Mucosa of descending colon (tissue), 3 donors: Measurements from ENCODE around the gene NTN1. TPM values are rescaled to one million over a fixed set of nuclear protein-coding genes. Genes with fewer than 3 reads are reported as not detected.
"Not testable (repeated sequence)": the region's sequence is repeated elsewhere in the genome, so short reads cannot be mapped to it uniquely, and the experiment has no call there.

Experiments used
- ATAC-seq: fragments of 200-7000 bp; cut with Tn5 transposase; one replicate; pipeline ENCODE4 v1.9.1; 2020; ENCODE audit warnings: mild to moderate bottlenecking, moderate library complexity
- DNase-seq, 3 donors: peaks; one replicate each; pipeline ENCODE4 v3.0.0-alpha.2; 2020
- H3K36me3 ChIP-seq: fragments of 200-600 bp; one replicate; pipeline ENCODE4 v1.8.0; 2021; ENCODE audit warnings: low read depth, mild to moderate bottlenecking
- H3K4me1 ChIP-seq: fragments of 200-600 bp; one replicate; pipeline ENCODE4 v1.8.0; 2021; ENCODE audit warnings: low read depth, mild to moderate bottlenecking
- H3K4me3 ChIP-seq: fragments of 200-600 bp; one replicate; pipeline ENCODE4 v1.8.0; 2021; ENCODE audit warnings: mild to moderate bottlenecking
- H3K9me3 ChIP-seq: fragments of 200-600 bp; one replicate; pipeline ENCODE4 v1.8.0; 2021; ENCODE audit warnings: mild to moderate bottlenecking
- intact Hi-C, 2 donors: fragments of 100-400 bp; cut with DNase I in 1 of 2; cut with micrococcal nuclease in 1 of 2; formaldehyde crosslinking; loops; one replicate each; pipeline versions ENCODE4 v1.11.0 to v1.11.1; 2022; cut with DNase I, micrococcal nuclease
- total RNA-seq, 3 donors: library from RNA; stranded (reverse); fragmentation: NEBNext Ultra II Directional in 2 of 3; extraction: Animal tissue kit (Norgen Biotek cat#: 25700) in 2 of 3; gene quantifications; one replicate each; pipeline versions ENCODE4 v1.2.1 to v1.2.4, GENCODE V29; 2021 to 2023
- TF ChIP-seq, protein P1 (sequence below): fragments of 200-600 bp; IDR thresholded peaks from one replicate; pipeline ENCODE4 v1.8.0; 2022; ENCODE audit warnings: antibody characterized with exemption, mild to moderate bottlenecking
- donor health status: DM: no; HTN: no; CAD: no; lungs with moderate emphysema.
- donor health status: DM: no; HTN: no; CAD: no.
- donor health status: DM: no; HTN: yes; CAD: no.

NTN1 gene
- total RNA-seq, 3 donors from 2014 or later: 3.7 to 61.8 (median 4.0) TPM

DNA sequence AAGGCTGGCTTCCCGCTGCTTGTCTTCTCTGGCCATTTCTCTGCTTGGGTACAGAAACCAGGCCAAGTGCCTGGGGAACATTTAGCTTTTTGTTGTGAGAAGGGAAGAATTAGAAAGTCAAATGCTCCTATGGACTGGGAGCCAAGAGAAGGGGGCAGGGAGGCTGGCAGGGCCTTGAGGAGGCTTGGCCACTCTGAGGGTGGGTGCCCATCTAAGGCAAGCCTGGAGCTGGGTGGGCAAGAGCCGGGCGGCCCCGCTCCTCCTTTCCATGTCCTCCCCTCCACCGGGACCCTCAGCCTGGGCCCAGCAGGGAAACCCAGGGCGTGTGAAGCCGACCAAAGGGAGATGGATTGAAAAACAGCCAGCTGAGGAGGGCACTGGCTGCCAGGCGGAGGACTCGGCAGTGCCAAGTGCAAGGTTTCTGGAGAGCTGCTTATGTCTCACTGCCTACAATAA is 69.4 kb downstream of the NTN1 start:
- TF ChIP-seq, protein P1, sequence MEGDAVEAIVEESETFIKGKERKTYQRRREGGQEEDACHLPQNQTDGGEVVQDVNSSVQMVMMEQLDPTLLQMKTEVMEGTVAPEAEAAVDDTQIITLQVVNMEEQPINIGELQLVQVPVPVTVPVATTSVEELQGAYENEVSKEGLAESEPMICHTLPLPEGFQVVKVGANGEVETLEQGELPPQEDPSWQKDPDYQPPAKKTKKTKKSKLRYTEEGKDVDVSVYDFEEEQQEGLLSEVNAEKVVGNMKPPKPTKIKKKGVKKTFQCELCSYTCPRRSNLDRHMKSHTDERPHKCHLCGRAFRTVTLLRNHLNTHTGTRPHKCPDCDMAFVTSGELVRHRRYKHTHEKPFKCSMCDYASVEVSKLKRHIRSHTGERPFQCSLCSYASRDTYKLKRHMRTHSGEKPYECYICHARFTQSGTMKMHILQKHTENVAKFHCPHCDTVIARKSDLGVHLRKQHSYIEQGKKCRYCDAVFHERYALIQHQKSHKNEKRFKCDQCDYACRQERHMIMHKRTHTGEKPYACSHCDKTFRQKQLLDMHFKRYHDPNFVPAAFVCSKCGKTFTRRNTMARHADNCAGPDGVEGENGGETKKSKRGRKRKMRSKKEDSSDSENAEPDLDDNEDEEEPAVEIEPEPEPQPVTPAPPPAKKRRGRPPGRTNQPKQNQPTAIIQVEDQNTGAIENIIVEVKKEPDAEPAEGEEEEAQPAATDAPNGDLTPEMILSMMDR: no peak
- intact Hi-C loops: no loop called here
- Histone ChIP-seq H3K4me1 (no peaks in the 10 kb centered on the region), H3K9me3 (no peaks in the 10 kb centered on the region), H3K36me3 (no peaks in the 10 kb centered on the region), H3K4me3 (no peak overlapping the region)
- ATAC-seq (no peak), DNase-seq (no peak)

DNA sequence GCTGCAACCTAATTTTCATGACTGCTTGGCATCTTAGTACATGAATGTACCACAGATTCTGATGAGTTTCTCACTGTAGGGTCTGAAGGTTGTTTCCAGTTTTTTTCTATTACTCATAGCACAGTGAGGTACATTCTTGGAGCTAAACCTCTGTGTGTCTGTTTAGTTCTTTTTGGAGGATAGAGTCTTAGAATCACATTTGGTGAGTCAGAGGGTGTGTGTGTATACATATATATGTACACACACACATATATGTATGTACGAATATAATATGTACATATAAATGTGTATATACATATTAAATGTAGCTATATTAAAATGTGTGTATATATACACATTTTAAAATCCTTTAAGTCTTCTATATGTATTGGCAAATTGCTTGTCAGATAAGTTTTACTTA is 72.9 kb downstream of the NTN1 start:
- ATAC-seq (no peak), DNase-seq (no peak)
- no peaks in the 10 kb centered on the region for H3K36me3 ChIP-seq
- H3K9me3 ChIP-seq: no peaks in the 10 kb centered on the region
- intact Hi-C loops: no loop called here
- no peak overlapping the region for H3K4me3 ChIP-seq
- TF ChIP-seq, protein P1: no peak
- H3K4me1 ChIP-seq: no peaks in the 10 kb centered on the region

DNA sequence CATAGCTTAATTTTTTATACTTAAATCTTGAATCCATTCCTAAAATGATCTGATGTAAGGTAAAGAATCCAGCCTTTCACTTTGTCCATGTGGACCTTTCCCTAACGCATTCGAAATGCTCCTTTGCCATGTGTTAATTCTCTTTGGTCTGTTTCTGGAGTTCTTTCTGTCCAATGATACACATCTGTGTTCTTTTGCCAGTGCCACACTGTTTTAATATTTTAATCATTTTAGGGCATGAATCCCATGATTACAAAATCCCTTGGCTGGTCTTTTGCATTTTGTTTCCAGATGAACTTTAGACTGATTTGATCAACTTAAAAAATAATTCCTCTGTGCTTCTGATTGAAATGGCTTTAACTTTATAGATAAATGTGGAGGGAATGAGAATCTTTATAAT is 74.1 kb downstream of the NTN1 start:
- TF ChIP-seq, protein P1: no peak
- no peak overlapping the region for H3K4me3 ChIP-seq
- intact Hi-C loops: no loop called here
- DNase-seq (no peak), ATAC-seq (no peak)
- no peaks in the 10 kb centered on the region for H3K9me3 ChIP-seq
- no peaks in the 10 kb centered on the region for H3K36me3 ChIP-seq
- H3K4me1 ChIP-seq: no peaks in the 10 kb centered on the region

DNA sequence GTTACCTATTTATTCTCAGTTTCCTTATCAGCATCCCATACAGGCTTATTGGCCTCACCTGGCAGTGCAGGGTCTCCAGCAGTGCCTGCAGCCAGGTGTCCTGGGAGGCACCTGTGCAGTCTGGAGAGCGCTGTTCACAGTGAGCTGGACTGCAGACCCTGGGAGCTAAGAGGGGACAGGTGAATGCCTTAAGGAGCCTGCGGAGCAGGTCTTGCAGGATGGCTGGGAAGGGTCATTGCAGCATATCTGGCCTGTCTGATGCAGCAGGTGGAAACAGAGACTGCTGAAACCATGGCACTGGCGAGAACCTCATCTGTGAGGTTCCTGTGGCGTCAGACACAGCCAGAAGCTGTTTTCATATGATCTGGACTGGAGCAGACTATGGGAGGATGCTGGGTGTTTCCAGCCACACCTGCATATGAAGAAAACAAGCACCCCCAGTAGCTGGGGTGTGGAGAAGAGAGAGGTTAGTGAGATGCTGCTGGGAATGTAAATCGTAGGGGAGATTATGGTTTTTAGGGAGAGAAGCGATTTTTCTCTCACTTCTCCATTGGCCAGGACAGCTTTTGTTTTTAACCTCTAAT is 77.0 kb downstream of the NTN1 start:
- intact Hi-C loops: no loop called here
- no peaks in the 10 kb centered on the region for H3K36me3 ChIP-seq
- no peak overlapping the region for H3K4me3 ChIP-seq
- TF ChIP-seq, protein P1: no peak
- DNase-seq (no peak), ATAC-seq (no peak)
- H3K9me3 ChIP-seq: no peaks in the 10 kb centered on the region
- no peaks in the 10 kb centered on the region for H3K4me1 ChIP-seq

DNA sequence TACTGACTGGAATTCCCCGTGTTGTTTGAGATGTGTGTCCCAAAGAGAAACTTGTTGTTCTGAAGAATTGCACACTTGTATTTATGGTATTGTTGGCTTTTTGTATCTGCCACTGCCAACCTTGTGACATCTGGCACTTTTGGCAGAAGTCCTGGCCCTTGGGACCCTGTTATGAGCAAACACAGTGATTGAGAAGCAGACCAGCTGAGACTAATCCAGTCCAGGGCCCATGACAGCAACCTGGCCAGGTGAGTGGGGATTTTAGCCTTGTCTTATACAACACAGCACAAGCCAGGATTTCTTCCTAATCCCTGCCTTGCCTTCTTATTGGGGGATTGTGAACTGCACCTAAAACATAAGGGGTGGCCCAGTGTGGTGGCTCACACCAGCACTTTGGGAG is 80.0 kb downstream of the NTN1 start:
- DNase-seq: no peak
- intact Hi-C loops: no loop called here
- no peaks in the 10 kb centered on the region for H3K4me1 ChIP-seq
- TF ChIP-seq, protein P1: no peak
- H3K4me3 ChIP-seq: no peak overlapping the region
- no peak for ATAC-seq
- no peaks in the 10 kb centered on the region for H3K36me3 ChIP-seq
- no peaks in the 10 kb centered on the region for H3K9me3 ChIP-seq

DNA sequence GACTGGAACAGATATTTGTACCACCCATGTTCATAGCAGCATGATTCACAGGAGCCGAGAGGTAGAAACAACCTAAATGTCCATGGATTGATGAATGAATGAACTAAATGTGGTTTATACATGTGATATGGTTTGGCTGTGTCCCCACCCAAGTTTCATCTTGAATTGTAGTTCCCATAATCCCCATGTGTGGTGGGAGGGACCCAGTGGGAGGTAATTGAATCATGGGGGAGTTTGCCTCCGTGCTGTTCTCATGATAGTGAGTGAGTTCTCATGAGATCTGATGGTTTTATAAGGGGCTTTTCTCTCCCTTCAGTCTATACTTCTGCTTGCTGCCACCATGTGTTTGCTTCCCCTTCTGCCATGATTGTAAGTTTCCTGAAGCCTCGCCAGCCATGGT is 81.9 kb downstream of the NTN1 start:
- H3K9me3 ChIP-seq, DNase-seq, intact Hi-C loops, H3K36me3 ChIP-seq, H3K4me1 ChIP-seq, H3K4me3 ChIP-seq, ATAC-seq: not testable (repeated sequence)
